Frontal cortex (tissue), 4 donors: ENCODE results near the gene SCFD2. TPM values are rescaled to one million over a fixed set of nuclear protein-coding genes. Genes with fewer than 3 reads are reported as not detected.
"Not testable (repeated sequence)": the region's sequence is repeated elsewhere in the genome, so short reads cannot be mapped to it uniquely, and the experiment has no call there.

Experiments
- DNase-seq, 2 donors: peaks; one replicate each; pipeline ENCODE4 v3.0.0; 2012; ENCODE audit warnings: low spot score in 2 of 2
- FAIRE-seq: peaks from 2 replicates; lab custom pipeline; 2012; peaks lifted over from hg19 to GRCh38; lab: Jason Lieb, UNC
- total RNA-seq: library from RNA; depleted of rRNA; stranded (reverse); fragments of >200 nt; gene quantifications from one replicate; pipeline ENCODE4 v1.2.3, GENCODE V29; 2014
- donor health status: control.
- donor health status: control.
- donor health status: control.

SCFD2 gene
- total RNA-seq, 1 donor from 2014 or later, result 17.5 TPM

DNA sequence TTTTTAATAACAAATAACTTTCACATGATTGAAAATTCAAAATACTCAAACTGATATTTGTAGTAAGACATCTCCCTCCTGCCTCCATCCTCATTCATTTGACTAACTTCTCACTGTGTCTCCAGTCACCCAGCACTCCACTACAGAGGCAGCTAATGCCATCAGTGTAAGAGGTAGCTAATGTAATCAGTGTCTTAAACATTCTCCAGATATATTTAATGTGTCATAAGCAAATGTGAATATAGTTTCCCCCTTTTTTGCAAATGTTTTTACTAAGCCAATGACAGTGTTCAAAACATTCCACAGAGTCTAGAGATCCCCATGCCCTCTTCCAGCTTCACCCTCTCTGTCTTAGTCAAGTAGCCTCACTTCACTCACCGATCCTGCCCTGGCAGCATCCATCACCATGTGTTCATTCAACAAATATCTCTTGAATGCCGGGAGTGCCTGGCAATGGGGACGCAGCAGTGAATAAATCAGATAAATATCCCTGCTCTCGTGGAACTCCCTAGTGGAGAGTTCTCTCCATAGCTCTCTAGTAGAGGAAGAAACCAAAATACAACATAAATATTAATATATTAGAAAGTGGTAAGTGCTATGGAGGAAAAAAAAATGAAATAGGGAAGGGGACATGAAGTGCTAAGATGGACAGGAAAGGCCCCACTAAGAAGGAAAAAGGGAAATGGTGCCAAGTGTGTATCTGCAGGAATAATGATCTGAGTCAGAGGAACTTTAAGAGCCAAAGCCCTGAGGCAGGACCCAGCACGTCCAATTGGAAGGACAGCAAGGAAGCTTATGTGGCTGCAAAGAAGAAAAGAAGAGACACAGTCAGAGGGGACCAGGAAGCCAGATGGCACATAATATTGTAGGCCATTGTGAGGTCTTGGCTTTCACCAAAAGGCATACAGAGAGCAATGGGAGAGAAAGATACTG, 18.7 kb downstream of the SCFD2 start:
- no peak for FAIRE-seq

DNA sequence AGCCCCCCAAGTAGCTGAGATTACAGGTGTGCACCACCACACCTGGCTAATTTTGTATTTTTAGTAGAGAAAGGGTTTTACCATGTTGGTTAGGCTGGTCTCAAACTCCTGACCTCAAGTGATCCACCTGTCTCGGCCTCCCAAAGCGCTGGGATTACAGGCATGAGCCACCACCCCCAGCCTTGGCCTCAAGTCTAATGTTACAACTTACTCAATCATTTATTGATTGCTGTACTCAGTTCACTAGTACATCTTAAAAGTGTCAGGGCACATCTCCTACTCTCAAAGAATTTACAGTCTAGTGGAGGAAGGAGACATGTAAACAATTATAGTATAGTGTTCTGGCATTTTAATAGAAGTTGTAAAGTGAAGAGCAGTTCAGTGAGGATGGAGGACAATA, 19.5 kb downstream of the SCFD2 start:
- FAIRE-seq, DNase-seq: not testable (repeated sequence)

More for the DNA sequence above, 18.7 kb downstream of the SCFD2 start:
- no peak for DNase-seq

DNA sequence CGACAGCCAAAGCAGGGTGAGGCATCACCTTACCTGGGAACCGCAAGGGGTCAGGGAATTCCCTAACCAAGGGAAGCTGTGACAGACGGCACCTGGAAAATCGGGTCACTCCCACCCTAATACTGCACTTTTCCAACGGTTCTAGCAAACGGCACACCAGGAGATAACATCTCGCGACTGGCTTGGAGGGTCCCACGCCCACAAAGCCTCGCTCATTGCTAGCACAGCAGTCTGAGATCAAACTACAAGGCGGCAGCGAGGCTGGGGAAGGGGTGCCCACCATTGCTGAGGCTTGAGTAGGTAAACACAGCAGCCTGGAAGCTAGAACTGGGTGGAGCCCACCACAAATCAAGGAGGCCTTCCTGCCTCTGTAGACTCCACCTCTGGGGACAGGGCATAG, 25.7 kb downstream of the SCFD2 start:
- DNase-seq, FAIRE-seq: not testable (repeated sequence)

DNA sequence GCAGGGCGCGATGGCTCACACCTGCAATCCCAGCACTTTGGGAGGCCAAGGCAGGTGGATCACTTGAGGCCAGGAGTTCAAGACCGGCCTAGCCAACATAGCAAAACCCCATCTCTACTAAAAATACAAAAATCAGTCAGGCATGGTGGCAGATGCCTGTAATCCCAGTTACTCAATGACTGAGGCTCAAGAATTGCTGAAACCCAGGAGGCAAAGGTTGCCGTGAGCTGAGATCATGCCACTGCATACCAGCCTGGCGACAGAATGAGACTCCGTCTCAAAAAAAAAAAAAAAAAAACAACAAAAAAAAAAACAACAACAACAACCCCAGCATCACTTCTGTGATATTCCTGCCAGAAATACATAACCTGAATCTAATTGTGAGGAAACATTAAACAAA, 30.9 kb downstream of the SCFD2 start:
- not testable (repeated sequence) for FAIRE-seq

DNA sequence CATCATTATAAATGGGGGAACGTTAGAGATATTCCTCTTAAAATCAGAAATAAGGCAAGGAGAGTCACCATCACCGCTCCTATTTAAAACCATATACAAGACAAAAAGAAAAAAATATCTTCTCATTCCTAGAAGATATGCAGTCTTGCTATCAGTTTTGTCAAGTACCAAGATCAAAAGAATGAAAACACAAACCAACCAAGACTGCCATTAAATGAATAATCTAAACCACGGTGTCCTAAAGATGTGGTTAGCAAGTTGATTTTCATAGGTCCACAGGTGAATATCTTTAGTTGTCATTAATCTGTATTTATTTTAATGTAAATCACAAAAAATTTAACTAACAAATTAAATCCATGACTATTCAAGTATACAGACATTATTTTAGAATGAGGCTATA, 39.3 kb downstream of the SCFD2 start:
- no peak for FAIRE-seq
- DNase-seq, result no peak

More for the DNA sequence above, 30.9 kb downstream of the SCFD2 start:
- DNase-seq, result not testable (repeated sequence)

DNA sequence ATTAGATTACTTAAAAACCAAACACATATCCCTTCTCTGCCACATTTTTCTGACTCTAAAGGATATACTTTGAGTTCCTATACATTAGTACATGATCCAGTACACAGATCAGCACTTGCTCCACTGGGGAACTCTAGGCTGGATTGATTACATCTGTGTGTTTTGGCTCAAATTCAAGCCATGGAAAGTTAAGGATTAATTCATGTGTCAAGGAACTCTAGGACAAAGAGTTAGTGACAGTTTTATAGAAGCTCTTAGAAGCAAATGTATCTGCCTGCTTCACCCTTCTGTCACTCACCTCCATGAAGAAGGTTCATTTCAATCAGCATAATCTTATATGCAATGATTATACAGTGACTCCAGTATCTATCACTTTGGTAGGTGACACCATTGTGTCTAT, 43.2 kb downstream of the SCFD2 start:
- DNase-seq (no peak), FAIRE-seq (no peak)

DNA sequence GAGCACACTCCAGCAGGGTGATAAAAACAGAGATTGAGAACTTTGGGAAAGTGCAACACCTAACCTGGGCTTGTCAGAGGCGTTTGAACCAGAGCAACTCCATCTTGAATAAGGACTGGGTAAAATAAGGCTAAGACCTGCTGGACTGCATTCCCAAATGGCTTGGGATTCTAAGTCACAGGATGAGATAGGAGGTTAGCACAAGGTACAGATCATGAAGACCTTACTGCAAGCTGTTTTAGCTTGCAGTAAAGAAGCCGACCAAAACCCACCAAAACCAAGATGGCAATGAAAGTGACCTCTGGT, 43.9 kb downstream of the SCFD2 start:
- DNase-seq (no peak), FAIRE-seq (no peak)

DNA sequence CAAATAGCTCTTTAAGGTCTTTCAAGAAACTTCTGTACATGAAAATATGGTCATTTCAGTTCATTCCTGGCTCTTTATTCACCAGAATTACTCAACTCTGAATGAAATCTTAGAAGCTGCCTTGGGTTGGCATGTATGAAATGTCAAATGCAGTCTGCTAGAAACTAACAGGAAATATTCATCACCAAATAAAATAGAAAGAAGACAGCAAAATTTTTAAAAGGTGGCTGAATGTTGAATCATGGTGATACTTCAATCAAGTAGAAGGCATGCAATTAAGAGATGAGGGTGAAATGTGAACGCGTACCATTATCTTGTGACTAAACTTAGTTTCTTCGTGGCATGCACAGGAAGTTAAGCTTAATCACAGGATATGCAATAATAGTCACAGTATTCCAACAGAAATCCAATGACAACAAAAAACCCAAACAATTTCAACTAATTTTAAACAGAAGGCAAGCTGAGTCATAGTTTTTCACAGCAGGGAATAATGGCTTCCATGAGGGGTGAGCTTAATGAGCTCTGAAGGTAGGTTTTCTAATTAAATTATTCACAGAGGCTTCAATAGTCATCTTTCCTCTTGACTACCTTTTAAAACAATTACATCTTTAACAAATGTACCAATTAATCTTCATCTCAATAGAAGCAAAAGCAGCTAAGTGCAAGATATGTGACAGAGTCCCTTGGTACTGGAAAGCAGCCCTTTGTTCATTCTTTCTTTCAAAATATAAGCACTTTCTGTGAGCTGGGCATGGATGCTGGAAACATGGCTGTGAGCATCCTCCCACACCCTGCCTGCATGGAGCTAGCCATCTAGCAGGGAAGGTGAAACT, 44.5 kb downstream of the SCFD2 start:
- DNase-seq (no peak), FAIRE-seq (no peak)

DNA sequence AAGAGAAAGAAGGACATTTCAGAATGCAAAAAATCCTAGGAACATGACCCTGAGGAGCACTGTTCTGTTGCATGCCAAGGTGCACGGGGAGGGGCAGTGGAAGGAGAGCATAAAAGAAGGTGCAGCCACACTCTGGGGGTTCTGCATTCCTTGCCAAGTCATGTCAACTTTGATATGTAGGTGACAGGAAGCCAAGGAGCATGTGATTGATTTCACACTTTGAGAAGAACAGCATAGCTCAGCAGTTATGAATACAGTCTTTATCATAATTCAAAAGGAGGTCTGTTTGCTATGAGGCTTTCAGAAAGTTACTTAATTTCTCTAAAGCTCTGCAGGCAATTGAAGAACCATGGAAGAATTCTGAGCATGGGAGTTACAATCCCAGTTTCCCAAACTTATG, 50.6 kb downstream of the SCFD2 start:
- no peak for FAIRE-seq
- DNase-seq, result no peak

DNA sequence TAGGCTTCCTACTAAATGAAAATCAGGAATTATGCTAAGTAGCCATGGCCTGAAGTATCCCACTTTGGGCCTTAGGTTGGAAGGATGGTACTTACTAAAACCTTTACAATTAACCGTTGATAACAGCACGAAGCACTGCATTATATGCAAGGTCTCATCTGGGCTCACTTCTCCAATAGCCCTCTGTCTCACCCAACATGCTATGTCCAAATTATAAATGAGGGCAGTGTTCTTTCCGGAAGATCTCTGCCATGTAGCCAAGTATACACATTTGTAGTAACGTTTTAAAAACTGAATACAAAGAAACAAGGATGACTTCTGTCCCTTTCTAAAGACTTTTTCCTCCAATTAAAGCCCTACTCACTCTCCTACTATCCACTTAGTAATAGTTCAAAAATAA, 51.6 kb downstream of the SCFD2 start:
- DNase-seq (no peak), FAIRE-seq (no peak)

DNA sequence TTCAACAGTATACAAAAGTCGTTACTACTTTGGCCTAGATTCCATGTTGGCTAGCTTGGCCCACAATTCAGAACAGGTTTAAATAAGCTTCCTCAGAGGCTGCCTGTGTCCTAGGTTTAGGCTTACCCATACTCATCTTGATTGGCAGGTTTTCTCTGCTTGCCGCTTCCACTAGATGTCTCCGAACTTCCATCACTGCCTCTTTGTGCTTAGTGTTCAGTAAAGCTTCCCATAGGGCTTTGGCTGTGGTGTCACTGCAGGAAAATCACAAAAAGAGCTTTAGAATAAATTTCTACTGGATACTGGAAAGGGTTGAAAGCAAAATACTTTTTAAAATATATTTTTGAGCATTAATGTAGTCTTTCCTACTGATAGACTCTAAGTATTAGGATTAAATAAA, 52.4 kb downstream of the SCFD2 start:
- FAIRE-seq, result peak; percentile 44
- peak in 1 of 2 donors; percentile 15 for DNase-seq

DNA sequence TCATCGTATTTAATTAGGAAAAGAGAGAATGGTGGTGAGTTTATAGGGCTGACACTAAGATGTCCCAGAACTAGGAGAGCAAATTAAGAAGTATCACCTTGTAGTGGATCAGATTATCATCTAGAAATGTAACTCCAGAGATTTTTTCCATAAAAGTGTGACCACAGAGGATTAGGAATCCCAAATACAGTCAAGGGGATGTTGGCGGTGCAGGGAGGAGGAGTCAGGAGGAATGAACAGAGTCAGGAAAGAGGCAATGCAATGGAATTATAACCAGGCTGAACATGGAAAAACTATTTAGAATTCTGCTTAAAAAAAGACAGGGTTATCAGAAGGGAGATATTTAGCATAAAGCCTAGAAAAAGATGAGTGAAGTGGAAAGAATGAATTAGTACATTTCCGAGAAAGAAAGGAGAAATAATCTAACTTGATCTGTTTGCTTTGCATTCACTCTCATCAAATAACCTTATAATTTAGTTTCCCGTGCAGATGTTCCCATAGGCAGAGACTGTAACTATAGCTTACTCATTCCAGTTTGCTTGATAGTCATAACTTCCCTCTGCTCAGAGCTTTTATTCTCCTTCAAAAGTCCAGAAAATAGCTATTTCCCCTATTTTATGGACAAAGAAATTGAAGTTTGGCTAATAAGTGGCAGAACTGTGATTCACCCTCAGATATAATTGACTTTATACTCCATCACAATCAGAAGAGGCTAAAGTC, 56.4 kb downstream of the SCFD2 start:
- FAIRE-seq (no peak), DNase-seq (no peak)

DNA sequence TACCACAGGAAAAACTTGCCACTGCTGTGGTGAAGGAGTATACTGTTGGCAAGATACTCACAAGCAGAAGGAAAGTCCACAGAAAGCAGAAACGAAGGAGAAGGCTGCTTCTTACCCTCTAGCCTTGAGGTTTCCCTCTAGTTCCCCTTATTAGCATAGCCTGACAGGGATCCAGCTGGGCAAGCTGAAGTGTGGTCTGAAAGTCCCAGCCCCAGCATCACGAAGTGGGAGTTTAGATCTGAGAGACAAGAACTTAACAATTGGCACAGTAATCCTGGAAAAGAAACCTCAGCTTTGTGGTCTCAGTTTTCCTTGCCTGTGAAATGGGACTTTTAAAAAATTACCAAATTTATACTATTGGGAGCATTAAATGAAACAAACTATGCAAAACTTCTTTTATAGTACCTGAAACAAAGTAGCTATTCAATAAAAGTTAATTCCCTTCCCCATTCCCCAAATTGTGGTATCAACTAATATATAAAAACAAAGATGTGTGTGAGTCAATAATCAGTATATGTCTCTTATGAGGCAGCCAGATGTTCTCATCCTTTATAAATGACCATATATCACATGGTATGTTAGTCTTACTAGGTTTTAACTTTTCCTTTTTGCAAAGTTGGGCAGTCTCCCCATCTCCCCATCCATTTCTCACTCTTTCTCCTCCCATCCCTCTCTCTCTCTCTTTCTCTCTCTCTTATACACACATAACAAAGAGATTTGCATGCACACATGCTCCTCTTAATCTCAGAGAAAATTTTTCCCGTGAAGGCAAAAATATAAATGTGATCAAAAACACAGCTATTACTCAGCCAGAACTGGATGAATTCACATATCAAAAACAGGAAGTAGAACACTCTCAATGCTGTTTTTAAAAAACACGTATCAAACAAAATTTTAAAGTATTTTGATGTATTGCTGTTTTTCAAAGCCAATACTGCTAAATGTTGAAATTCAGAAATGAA, 57.8 kb downstream of the SCFD2 start:
- FAIRE-seq (no peak), DNase-seq (no peak)

DNA sequence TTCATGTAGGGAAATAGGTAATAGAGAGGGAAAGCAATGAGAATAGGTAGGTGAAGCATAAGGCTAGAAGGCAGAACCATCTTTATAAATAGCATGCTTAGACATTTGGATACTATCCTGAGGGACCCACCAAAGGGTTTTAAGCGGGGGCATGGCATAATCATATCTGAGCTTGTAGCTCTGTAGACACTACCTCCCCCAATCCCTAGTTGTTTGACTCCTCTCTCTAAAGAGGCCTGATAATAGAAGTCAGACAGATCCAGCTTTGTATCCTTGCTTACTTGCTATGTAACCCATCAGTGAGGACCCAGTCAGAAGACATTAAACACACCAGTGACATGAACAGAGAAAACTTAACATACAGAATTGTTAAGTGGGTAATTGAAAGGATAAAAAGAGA, 58.7 kb downstream of the SCFD2 start:
- FAIRE-seq (no peak), DNase-seq (no peak)

DNA sequence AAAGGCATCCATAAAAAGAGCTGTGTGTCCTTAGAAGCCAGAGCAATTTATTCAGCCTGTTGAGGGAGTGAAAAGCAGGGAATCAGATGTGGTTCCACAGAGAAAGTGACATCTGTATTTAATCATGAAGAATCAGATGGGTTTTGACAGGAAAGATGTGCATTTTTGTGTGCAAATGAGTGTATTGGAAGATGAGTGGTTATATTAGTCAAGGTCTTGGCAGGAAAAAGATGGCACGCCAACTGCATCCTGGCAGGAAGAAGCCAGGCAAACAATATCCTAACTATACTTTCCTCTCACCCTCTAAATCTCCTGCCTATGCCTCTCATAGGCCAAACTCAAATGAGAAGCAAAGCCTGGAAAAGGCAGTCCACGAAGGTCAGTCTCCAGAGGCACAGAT, 59.1 kb downstream of the SCFD2 start:
- FAIRE-seq (no peak), DNase-seq (no peak)

DNA sequence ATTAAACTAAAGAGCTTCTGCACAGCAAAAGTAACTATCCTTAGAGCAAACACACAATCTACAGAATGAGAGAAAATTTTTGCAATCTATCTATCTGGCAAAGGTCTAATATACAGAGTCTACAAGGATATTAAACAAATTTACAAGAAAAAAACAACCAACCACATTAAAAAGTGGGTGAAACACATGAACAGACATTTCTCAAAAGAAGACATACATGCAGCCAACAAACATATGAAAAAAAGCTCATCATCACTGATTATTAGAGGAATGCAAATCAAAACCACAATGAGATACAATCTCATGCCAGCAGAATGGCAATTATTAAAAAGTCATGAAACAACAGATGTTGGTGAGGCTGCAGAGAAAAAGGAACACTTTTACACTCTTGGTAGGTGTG, 73.7 kb downstream of the SCFD2 start:
- FAIRE-seq, result peak; percentile 28
- not testable (repeated sequence) for DNase-seq

DNA sequence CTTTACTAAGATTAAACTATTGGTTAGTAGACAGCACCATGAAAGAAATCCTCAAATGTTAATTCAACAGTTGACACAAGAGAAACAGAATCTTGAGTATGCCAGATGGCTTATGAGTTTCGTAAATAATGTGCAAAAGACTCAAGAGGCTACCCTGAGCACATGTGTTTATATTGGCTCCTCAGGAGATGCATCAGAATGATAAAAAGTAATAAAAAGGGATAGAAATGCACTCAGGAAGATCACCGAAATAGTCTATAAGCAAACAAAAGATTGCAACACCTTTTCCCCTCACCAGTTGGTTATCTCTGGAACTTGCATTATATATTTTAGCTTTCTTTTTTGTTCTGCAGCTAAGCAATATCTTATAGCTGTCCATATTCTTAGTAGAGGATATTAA, 84.4 kb downstream of the SCFD2 start:
- FAIRE-seq (no peak), DNase-seq (no peak)

DNA sequence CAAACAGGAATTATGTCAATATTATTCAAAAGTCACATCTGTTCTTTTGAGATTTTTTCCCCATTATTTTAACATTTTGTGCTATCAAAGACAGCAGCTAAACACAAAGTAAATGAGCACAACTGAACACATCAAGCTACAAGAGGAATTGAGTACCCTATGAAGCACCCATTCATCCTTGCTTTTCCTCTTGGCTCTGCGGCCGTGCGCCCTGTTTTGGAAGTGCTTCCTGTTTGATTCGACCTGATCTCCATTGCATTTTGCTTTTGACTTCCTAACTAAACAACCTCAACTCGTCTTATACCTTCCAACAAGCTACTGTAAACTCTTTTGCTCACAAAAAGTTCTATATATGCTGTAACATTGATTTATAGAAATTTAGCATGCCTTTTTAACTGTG, 85.0 kb downstream of the SCFD2 start:
- FAIRE-seq (no peak), DNase-seq (no peak)

DNA sequence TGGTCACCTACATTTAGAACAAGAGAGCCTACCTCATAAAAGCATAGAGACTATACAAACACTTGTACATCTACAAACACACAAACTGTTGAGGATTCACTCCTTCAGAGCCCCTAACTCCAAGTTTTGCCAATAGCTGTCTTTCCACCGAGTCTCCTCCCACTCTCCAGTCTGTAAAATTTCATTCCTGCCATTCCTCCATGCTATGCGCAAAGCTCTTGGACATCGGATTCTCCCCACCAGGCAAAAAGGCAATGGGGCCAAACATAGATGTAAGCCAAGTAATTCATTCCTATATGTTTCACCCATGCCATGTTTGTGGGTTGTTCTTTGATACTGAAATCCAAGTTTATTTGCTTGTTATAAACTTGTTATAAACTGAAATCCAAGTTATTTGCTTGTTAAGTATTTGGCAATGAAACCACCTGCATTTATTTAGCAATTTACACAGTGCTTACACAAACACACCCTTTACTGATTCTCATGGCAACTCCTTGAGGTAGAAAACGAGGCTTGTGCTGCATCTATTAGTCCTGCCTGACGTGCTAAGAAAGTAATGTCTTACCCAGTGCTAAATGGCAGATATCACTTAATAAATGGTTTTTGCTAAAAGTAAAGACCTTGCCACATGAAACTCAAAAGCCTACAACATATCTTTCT, 91.1 kb downstream of the SCFD2 start:
- no peak for DNase-seq
- no peak for FAIRE-seq
